Activated CD8-positive, alpha-beta memory T cell treated with anti-CD3 and anti-CD28 coated beads, Interleukin-2, amount 50 U/mL, for 1 hour (primary cell): ENCODE results near the gene DUSP22.

ENCODE experiments used
- DNase-seq: peaks from one replicate; pipeline ENCODE4 v3.0.0-alpha.2; 2020; ENCODE audit errors: extremely low read depth

Gene DUSP22

DNA sequence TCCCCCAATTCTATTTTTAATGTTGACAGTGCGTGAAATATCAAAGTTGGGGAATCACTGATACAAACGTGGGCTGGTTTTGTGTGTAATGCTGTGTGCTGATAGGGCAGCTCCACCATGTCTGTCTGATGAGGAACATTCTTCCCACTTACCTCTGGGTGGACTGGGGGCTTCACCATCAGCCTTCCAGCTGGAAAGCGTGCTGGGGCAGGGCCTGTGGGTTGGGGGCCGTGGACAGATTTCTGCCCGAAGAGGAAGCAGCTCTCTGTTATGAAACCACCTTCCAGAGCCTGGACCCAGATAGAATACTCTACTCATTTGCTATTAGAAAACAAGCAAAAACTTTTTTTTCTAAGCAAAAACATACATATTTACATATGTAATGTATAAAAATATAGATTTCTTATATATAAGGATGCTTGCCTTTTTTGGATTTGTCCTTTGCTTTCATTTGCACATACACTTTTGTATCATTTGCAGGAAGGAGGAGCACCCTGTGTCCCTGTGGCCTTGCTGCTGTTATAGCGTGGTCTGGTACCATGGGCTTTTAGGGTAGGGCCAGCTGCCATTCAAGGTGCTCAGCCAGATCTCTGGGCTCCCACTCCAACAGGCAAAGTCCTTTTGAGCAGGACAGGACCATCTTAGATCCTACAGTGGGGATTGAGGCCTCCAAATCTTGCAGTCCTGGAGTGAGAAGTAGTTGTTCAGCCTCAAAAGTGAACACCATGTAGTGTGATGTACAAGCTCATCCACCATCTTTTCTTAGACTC lies 48.1 kb downstream of the DUSP22 start:
- no peak for DNase-seq

DNA sequence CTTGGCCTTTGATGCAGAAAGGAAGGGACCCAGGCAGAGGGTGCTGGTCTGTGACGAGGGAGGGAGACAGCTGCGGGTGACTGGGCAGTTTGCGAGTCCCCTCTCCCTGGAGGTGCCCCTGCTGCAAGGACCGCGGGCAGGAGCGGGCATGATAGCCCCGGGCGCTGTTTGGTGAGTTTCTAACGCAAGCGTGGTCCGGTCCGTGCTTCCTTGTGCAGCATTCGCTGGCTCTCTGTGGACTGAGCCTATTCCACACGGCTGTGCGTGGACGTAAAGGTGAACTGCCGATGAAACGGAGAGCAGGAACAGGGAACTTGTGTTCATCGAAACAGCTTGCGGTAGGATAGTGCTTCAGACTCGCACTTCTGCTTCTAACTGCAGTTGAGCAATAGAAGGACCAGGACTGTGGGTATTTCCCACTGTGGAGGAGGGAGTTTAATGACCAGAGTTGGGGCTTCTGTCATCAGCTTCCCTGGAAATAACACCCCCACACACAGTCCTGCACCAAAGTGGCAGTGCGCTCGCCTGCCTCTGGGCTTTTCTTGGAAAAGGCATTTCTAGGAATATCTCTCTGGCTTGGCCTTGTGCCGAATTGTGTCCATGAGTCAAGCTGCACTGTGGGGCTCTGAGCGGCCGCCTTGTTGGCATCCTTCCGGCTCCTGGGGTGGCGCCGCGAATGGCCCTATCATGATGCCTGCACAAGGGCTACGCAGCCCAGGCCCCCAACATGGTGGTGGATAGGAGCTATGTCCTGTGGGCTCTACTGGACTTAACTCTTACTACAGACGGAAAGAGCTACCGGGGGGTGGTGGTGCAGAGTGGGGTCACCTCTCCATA lies 48.9 kb downstream of the DUSP22 start:
- no peak for DNase-seq

DNA sequence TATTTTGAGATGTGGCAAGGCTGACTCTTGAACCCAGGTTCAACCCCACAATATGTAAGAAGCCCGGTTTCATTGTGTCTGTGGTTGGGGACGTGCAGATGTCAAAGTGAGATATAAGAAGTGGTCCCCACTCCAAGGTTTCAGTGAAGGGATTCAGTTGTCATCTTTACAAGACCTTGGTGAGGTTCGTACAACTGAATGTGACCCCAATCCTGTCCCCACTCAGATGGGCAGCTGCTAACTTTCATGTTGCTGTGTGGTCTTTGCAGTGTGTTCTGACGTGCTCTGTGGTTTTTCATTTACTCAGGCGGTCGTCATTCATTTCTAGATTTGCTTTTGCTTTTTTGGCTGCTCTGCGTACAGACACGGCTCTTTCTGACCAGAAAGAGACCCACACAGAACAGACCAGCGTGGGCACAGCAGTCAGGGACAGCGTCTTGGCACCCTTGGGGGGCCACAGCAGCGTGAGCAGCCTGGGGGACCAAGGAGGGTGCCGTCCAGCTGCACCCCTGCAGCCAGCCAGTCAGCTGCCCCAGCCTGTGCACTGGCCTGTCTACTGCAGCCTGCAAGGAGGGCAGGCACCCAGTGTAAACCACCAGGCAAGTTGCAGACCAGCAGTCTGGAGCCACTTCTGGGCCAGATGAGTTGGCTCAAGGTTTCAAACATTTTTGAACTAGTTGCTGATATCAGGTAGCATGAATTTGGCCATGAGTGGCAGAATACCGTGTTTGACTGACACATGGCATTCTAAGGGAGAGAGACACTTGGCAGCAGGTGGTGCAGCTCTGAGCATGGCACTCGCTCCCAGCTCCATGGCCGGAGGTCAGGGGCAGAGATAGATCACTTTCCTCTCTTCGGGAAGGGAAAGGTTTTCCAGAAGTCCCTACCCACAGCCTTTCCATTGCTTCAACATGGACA lies 49.9 kb downstream of the DUSP22 start:
- DNase-seq = no peak

DNA sequence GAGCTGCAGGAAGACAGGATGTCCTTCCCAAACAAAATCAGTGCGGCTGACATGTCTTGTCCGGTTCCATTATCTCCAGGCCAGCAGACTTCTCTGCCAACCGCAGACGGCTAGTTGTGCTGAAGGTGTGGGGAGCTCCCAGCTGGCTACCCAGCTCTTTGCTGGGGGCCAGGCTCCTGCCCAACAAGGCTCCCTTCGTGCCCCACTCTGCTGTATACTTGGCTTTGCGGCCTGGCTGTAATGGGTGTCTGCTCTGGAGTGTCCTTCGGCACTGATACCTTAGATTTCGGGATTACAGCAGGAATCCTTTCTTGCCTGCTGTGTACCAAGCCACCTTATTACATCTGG lies 50.5 kb downstream of the DUSP22 start:
- no peak for DNase-seq

DNA sequence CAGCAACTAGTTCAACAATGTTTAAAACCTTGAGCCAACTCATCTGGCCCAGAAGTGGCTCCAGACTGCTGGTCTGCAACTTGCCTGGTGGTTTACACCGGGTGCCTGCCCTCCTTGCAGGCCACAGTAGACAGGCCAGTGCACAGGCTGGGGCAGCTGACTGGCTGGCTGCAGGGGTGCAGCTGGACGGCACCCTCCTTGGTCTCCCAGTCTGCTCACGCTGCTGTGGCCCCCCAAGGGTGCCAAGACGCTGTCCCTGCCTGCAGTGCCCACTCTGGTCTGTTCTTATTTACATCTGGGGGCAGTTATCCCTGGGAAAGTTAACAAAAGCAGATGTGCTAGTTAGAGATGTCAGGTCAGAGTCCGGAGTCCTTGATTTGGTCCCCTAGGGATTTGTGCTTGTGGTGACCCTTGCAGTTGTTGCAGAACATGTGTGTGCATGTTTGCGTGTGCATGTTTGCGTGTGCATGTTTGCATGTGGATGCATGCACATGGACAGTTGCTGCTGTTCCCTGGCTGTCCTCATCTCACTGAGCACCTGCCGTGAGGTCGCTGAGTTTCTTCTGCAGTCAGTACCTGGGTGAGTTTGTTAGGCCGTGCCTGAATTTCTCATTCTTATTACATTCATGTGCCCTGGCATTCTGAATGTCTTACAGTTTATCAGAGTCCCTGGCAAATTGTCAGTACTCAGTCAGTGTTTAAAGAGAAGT lies 51.1 kb downstream of the DUSP22 start:
- DNase-seq = no peak

DNA sequence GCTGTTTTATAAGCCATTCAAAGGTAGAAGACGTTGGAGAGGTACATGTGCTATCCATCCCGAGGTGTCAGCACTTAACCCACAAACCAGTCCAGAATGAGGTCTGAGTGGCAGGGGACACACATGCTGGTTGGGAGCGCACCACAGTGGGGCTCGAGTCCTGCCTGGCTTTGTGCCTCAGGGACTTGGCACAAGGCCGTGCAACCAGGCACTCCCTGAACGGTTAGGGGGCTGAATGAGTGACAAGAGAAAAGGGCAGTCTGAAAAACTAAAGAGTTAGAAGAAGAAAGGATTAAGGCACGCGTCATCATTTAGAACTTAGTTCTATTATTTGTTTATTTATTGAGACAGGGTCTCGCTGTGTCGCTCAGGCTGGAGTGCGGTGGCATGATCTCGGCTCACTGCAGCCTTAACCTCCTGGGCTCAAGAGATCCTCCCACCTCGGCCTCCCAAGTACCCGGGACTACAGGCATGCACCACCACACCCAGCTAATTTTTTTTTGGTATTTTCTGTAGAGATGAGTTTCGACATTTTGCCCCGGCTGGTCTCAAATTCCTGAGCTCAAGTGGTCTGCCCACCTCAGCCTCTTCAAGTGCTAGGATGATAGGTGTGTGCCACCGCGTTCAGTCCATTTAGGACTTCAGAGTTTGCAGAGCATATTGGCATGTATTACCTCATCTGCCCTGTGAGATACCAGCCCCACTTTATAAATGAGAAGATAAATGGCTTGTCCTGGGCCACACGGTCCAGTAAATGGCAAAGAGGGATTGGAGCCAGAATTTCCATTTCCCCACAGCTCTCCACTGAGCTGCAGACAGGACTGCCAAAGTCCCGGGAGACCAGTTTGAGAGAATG lies 51.9 kb downstream of the DUSP22 start:
- DNase-seq = no peak

DNA sequence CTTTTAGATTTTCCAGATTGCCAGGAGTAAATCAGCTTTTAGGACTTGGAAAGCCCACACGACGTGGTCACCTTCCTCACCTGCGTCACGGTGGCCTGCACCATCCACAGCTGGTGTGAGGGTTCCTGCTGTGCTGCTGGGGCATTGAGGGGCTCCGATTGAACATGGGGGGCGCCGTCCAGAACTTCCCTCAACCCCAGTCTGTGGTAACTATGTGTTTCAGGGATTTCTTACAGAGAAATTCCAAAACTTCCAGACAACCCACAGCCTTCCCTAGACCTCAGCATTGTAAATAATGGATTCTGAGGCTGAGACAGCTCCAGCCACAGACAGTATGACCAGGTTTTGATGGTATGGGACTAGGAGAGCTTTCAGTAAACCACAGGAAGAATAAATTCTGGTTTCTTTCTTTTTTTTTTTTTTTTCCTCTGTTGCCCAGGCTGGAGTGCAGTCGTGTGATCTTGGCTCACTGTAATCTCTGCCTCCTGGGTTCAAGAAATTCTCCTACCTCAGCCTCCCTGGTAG lies 52.6 kb downstream of the DUSP22 start:
- DNase-seq = no peak

DNA sequence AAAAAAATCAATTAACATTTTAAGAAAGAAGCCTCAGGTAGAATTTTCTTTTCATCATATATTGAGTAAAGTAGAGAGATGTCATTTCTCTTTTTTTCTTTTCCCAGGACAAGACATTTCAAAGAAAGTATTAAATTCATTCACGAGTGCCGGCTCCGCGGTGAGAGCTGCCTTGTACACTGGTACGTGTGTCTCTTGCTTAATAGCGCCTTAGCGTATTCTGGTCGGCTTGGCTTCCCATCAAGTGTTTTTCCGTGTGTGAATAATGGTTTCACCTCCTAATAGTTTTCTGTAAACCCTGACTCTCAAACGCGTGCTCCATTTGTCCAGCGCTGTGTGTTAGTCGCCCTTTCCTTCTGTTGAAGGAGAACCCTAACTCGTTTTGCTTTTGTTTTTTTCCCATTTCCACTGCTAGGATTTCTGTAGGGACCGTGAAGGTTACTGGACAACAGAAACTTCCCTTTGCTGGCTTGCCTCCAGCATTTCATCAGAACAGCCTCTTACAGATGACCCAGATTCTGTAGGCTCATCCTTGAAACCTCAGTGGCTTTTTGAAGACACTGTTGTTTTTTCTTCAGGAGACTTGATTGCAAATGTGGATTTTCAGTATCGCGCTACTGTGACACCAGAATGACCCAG lies 53.6 kb downstream of the DUSP22 start:
- no peak for DNase-seq

DNA sequence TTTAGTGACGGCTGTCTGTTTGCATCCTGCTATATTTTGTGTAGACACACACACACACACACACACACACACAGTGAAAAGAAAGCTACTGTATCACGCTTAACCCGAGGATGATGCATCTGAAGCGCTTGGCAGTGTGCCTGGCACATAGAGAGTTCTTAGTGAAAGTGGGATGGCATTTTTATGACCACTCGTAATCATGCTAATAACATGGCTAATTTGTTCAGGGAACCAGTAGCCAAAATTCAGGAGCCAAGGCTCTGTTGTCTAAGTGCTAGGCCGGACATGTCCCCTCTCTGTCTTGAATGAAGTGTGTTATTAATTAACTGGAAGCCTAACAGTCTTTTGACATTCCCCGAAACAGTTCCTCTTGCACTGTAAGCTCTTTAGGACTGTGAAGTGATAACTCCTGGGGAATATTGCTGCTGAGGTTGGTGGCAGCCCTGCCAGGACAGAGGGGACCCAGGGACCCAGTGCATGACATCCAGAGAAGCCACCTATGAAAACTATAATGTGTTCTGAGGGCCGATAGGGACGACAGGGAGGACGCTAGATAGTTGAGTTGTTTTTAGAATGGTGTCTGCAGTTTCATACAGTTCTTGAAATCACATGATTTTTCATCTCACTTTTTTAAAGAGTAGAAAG lies 54.2 kb downstream of the DUSP22 start:
- no peak for DNase-seq

DNA sequence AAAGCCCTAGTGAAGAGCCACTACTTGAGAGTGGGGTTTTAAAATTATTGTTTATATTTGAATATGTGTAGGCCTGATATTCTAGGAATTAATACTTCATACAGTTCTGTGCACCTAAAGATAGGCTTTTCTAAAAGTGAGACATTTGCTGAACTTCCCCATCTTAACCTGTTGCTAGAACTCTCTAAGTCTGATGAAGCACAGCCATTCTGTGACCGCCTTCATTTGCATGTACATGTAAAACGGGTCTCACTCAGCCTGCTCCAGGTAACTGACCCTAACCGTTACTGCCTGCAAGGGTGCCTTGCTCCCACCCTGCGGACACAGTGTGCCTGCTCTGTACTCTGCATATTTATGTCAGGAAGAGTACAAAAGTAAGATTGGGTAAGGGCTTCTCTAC lies 54.9 kb downstream of the DUSP22 start:
- DNase-seq = no peak

DNA sequence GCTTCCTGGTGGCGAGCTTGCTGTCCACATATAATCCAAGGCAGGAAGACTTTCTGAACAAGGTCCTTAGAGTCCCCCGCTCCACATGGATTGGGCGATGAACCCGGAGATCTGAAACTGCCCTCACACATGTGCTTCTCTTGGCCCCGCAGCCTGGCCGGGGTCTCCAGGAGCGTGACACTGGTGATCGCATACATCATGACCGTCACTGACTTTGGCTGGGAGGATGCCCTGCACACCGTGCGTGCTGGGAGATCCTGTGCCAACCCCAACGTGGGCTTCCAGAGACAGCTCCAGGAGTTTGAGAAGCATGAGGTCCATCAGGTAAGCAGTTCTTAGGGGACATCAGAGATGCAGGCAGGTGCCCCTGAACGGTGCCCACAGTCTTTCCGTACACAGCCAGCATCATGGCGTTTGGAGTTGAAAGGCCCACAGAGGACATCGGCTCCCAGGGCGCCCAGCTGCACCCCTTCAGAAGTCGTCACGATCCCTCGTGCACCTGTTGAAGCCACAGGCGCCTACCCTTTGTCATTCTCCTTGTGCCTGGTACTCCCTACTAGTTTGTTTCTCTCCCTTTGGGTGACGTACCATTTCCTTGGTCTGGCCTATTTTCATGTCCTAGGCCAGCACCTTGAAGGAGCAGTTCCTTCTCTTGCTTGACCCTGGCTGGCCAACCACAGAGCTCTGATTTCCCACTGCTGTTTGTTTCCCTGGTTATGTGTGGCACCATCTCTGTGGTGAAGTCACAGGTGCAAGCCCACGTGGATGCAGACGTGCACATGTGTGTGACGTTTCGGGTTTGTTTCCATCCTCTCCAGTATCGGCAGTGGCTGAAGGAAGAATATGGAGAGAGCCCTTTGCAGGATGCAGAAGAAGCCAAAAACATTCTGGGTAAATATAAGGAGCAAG lies 55.9 kb downstream of the DUSP22 start:
- DNase-seq = no peak

DNA sequence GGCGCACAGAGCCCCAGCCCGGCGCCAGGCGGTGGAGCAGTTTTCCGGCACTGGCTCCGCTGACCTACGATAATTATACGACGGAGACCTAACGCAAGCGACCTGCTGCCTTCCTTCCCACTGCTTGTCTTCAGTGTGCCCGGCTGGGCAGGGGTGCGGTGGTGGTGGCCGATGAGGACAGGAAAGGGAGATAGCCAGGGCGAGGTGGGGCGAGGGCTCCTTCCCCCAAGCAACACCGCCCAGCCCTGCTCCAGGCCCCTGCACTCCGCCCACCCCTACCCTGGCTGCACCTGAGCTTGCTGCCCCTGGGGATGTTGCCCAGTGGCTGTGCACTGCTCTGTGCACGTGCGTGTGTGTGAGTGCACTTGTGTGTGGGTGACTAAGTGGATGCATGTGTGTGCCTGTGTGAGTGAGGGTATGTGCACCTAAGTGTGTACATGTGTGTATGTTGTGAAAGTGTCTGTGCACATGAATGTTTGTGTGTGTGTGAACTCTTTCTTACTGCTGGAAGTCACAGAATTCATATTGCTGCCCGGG lies 56.6 kb downstream of the DUSP22 start:
- DNase-seq = no peak

DNA sequence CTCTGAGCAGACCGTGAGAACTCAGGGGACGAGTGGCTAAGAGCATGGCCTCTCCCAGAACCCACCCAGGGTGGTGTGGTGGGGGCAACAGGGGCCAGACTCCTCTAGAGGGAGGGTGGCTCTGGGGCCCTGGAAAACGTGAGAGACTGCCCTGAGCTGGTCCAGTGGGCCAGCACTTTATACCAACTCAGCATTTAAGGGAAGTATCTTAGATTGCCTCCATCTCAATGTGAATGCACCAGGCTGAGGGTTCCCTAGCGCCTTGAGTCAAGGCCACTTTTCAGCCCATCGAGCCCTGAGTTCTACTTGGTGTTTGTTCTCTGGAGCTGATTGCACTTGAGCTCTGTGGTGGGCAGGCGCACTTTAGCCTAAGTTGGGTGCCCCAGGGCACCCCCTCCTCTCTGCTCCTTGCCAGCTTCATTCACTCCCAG lies 57.2 kb downstream of the DUSP22 start:
- no peak for DNase-seq

DNA sequence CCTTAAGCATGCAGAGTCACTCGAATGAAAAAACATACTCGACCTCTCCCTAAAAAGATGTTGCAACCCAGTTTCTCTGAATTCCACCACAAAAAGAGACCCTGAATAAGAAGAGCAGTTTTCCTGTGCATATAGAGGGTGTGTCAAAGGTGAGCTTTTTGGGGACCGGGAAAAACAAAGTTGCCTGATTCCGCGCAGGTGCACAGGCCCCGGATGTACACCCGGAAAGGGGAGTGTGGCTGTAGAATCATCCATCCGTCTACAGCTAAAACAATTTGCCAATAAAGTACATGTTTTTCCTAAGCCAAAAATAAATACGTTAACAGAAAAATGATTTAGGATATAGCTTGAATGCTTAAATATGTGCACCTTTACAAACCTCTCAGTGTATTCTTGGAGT lies 58.1 kb downstream of the DUSP22 start:
- DNase-seq = no peak

DNA sequence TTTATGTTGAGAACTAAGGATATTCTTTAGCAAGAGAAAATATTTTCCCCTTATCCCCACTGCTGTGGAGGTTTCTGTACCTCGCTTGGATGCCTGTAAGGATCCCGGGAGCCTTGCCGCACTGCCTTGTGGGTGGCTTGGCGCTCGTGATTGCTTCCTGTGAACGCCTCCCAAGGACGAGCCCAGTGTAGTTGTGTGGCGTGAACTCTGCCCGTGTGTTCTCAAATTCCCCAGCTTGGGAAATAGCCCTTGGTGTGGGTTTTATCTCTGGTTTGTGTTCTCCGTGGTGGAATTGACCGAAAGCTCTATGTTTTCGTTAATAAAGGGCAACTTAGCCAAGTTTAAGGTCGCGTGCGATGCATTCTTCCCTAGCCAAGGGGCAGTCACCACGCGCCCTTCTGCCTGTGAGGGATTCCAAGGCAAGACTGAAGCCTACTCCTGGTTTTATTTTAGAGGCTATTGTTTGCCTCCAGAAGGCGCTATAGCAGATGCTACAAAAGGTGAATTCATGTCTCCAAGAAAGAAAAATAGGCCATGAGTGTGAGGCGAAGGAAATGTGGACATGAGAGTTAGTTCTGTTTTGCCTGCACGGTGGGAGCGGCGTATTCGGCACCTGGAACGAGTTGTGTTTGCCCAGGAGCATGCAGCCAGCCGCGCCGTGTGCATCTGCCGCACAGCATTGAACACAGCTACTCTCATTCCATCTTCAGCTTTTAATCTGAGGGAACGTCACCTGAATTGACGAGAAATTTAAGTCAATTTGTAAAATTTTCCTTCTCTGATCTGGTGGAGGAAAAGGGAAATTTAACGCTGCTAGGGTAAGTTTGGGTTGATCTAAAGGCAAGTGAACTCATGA lies 59.0 kb downstream of the DUSP22 start:
- no peak for DNase-seq

DNA sequence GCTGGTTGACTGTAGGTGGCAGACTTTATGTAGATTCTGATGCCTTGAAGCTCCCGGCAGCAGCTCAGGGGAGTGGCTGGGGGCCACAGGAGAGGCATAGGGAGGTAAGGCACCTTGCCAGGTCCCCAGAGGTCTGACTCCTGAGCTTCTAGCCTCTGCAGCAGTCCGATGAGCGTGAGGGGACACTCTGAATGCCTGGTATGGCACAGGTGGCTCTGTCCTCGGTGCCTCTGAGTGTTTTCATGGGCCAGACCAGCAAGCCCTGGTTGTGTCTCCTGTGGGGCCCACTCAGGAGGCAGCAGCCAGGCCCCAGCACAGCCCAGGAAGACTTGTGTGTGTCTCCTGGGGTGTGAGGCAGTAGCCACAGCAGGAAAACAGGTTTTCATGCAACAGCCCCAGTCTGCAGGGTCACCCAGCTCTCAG lies 59.6 kb downstream of the DUSP22 start:
- DNase-seq = no peak

DNA sequence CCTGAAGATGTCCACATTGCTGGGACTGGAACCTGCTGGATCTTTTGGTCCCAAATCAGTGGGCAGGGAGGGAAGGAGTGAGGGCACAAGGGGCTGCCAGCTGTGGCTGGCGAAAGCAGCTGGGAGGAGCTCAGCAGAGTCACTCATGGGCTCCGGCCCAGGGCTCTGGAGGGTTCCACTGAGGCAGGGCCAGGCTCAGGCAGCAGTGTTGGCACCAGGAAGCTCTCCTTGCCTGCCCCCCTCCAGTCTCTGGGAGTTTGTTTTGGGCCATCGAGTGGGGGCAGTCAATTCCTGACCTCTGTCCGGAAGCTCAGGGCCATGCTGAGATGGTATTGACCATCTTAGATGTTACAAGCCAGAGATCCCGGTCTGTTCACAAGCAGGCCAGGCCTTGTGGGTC lies 60.2 kb downstream of the DUSP22 start:
- no peak for DNase-seq
